Measurements from ENCODE around the gene ARHGAP30.

Gene ARHGAP30

DNA sequence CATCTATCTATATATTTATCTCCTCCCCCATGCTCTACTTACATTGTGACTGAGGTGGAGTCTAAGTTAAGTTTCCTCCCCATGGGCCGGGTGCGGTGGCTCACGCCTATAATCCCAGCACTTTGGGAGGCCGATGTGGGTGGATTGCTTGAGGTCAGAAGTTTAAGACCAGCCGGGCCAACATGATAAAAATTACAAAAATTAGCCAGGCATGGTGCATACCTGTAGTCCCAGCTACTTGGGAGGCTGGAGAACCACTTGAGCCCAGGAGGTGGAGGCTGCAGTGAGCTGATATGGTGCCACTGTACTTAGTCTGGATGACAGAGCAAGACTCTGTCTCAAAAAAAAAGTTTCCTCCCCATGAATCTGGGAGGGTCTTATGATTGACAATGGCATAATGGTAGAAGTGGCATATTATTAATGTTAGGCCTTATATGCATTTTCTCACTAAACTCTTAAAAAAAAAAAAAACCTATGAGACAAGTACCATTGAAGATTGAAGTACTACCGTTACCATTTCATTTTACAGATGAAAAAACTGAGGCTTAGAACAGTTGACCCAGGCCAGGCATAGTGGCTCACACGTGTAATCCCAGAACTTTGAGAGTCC lies 60.0 kb downstream of the ARHGAP30 start:
- Histone ChIP-seq H3K4me2 (ENCODE audit: low read depth, low read length, poor library complexity, severe bottlenecking) (no peak overlapping the region), H2AFZ (ENCODE audit: low read length) (no peak overlapping the region)

DNA sequence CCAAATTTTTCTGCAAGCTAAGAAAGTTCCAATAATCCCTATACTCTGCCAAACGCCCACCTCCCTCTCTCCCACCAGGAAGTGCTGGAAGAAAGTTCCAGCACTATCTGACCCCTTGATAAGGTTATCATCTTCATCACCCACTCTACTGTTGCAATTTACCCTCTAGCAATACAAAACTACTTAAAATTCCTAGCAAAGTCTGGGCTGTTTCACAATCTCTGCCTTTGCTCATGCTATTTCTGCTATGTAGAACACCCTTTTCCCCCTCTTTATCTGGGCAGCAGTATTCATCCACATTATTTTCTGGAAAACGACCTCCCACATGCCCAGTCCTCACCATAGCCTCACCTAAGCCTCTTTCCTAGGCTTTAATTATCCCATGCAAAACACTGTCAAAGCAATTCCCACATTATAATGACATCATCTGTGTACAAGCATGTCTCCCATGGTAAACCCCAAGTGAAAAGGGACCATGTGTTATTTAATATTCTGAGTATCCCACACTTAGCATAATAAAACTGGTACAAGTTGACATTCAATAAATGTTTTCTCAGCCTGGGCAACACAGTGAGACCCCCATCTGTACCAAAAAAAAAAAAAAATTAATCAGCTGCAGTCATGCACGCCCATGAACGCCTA lies 60.7 kb downstream of the ARHGAP30 start:
- Histone ChIP-seq H3K9me2 (replicated peaks; ENCODE audit: low read depth, low read length) (no peaks in the 10 kb centered on the region), H3K4me1 (ENCODE audit: insufficient read depth, low read length, poor library complexity, severe bottlenecking) (peaks cover 23% of the 10 kb centered on the region), H2AFZ (ENCODE audit: low read length) (no peak overlapping the region), H3K9me3 (ENCODE audit: insufficient read depth, low read depth, low read length) (no peaks in the 10 kb centered on the region), H3K4me3 (ENCODE audit: low read length, poor library complexity, severe bottlenecking) (no peak overlapping the region), H3K27me3 (ENCODE audit: insufficient read depth, low read length, poor library complexity, severe bottlenecking) (no peaks in the 10 kb centered on the region), H3K79me2 (ENCODE audit: insufficient read depth, low read length) (peaks cover 38% of the 10 kb centered on the region), H3K9ac (ENCODE audit: low read depth, low read length, poor library complexity, severe bottlenecking) (no peak overlapping the region), H4K20me1 (ENCODE audit: insufficient read depth, low read length, poor library complexity, severe bottlenecking) (no peaks in the 10 kb centered on the region), H3K36me3 (ENCODE audit: insufficient read depth, low read length) (no peaks in the 10 kb centered on the region), H3F3A (ENCODE audit: low read depth) (peaks cover 11% of the 10 kb centered on the region), H3K4me2 (ENCODE audit: low read depth, low read length, poor library complexity, severe bottlenecking) (no peak overlapping the region)
- TF ChIP-seq, protein P1, sequence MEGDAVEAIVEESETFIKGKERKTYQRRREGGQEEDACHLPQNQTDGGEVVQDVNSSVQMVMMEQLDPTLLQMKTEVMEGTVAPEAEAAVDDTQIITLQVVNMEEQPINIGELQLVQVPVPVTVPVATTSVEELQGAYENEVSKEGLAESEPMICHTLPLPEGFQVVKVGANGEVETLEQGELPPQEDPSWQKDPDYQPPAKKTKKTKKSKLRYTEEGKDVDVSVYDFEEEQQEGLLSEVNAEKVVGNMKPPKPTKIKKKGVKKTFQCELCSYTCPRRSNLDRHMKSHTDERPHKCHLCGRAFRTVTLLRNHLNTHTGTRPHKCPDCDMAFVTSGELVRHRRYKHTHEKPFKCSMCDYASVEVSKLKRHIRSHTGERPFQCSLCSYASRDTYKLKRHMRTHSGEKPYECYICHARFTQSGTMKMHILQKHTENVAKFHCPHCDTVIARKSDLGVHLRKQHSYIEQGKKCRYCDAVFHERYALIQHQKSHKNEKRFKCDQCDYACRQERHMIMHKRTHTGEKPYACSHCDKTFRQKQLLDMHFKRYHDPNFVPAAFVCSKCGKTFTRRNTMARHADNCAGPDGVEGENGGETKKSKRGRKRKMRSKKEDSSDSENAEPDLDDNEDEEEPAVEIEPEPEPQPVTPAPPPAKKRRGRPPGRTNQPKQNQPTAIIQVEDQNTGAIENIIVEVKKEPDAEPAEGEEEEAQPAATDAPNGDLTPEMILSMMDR (conservative IDR thresholded peaks at IDR 0.05; ENCODE audit: low read length), result no peak
- TF ChIP-seq EZH2phosphoT487 (IDR thresholded peaks at IDR 0.05; ENCODE audit: borderline replicate concordance), result no peak

More for the DNA sequence above, 60.0 kb downstream of the ARHGAP30 start:
- Histone ChIP-seq H3K9me3 (ENCODE audit: insufficient read depth, low read depth, low read length) (no peaks in the 10 kb centered on the region), H3F3A (ENCODE audit: low read depth) (peaks cover 16% of the 10 kb centered on the region), H3K36me3 (ENCODE audit: insufficient read depth, low read length) (no peaks in the 10 kb centered on the region), H3K79me2 (ENCODE audit: insufficient read depth, low read length) (peaks cover 38% of the 10 kb centered on the region), H3K9ac (ENCODE audit: low read depth, low read length, poor library complexity, severe bottlenecking) (no peak overlapping the region), H3K4me1 (ENCODE audit: insufficient read depth, low read length, poor library complexity, severe bottlenecking) (peaks cover 30% of the 10 kb centered on the region), H3K4me3 (ENCODE audit: low read length, poor library complexity, severe bottlenecking) (no peak overlapping the region), H3K27me3 (ENCODE audit: insufficient read depth, low read length, poor library complexity, severe bottlenecking) (no peaks in the 10 kb centered on the region), H4K20me1 (ENCODE audit: insufficient read depth, low read length, poor library complexity, severe bottlenecking) (no peaks in the 10 kb centered on the region), H3K9me2 (replicated peaks; ENCODE audit: low read depth, low read length) (no peaks in the 10 kb centered on the region)
- TF ChIP-seq, protein P1 (conservative IDR thresholded peaks at IDR 0.05; ENCODE audit: low read length), result no peak

DNA sequence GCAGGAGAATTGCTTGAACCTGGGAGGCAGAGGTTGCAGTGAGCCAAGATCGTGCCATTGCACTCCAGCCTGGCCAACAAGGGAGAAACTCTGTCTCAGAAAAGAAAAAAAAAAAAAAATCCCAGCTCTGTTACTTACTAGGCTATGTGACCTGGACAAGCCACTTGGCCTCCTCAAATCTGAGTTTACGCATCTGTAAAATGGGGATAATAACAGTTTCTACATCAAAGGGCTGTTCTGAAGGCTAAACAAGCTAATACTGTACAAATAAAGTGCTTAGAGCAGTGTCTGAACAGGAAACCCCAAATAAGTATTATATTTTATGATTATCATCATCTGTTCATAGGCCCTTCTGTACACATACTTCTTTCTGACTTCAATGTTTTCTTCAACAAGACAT lies 62.3 kb downstream of the ARHGAP30 start:
- Histone ChIP-seq H3K79me2 (ENCODE audit: insufficient read depth, low read length) (peaks cover 38% of the 10 kb centered on the region), H3K4me3 (ENCODE audit: low read length, poor library complexity, severe bottlenecking) (no peak overlapping the region), H3K4me2 (ENCODE audit: low read depth, low read length, poor library complexity, severe bottlenecking) (no peak overlapping the region), H3K9me2 (replicated peaks; ENCODE audit: low read depth, low read length) (no peaks in the 10 kb centered on the region), H2AFZ (ENCODE audit: low read length) (no peak overlapping the region), H3K4me1 (ENCODE audit: insufficient read depth, low read length, poor library complexity, severe bottlenecking) (peaks cover 11% of the 10 kb centered on the region), H3K27me3 (ENCODE audit: insufficient read depth, low read length, poor library complexity, severe bottlenecking) (no peaks in the 10 kb centered on the region), H3K9me3 (ENCODE audit: insufficient read depth, low read depth, low read length) (no peaks in the 10 kb centered on the region), H4K20me1 (ENCODE audit: insufficient read depth, low read length, poor library complexity, severe bottlenecking) (no peaks in the 10 kb centered on the region), H3K36me3 (ENCODE audit: insufficient read depth, low read length) (no peaks in the 10 kb centered on the region), H3K9ac (ENCODE audit: low read depth, low read length, poor library complexity, severe bottlenecking) (no peak overlapping the region), H3F3A (ENCODE audit: low read depth) (no peaks in the 10 kb centered on the region)
- no peak for TF ChIP-seq EZH2phosphoT487 (IDR thresholded peaks at IDR 0.05; ENCODE audit: borderline replicate concordance)
- TF ChIP-seq, protein P1 (conservative IDR thresholded peaks at IDR 0.05; ENCODE audit: low read length), result no peak

Data from Loucy (cell line).